NOMO-1 treated with dmso at 0.1 percent for 144 hours (cell line): ENCODE measurements around the gene MED13L.

Experiments used
- DNase-seq: peaks from one replicate; lab custom pipeline; 2025; ENCODE audit not compliant: unreplicated experiment; lab: John Stamatoyannopoulos, UW

Gene MED13L

DNA sequence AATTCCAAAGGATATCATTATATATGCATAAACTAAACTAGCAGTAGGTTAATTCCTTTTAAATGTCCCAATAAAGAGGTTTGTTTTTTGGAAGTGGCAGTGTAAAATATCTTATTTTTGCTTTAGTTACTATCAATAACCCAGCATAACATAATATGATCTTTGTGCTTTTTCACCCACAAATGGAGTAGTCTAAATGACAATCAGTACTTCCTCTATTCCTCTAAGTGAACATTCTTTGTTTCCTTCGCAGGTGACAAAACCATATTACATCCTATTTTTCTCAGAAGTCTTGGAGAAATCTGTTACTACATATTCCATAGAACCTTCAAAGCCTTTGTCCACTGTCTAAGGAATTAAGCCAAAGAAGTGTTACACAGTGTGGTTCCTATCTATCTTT is 62.5 kb downstream of the MED13L start:
- DNase-seq = no peak

DNA sequence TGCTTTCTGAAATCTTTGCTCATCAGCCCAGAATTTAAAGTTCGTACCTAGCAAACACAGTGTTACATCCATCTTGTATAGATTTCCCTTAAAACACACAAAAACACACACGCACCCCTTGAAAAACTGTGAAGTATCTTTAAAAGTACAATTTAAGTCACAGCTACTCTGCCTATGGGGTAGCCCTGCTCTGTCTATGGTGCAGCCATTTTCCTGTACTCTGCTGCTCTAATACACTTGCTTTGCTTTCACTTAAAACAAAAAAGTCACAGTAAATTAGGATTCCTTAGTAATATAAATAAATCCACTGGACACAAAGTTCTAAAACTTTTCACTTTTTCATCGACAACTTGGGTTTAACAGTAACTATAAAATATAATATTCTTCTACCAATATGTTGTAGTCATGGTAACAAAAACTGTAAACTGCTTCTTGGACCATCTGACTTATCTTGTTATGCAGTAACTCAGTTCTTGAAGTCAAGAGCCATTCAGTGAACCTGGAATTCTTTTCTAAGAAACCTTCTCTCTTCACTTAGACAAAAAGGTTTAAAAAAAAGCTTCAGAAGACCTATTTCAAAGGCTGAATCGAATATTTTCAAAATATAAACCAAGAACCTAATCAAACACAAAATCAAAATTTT is 63.5 kb downstream of the MED13L start:
- DNase-seq = no peak

DNA sequence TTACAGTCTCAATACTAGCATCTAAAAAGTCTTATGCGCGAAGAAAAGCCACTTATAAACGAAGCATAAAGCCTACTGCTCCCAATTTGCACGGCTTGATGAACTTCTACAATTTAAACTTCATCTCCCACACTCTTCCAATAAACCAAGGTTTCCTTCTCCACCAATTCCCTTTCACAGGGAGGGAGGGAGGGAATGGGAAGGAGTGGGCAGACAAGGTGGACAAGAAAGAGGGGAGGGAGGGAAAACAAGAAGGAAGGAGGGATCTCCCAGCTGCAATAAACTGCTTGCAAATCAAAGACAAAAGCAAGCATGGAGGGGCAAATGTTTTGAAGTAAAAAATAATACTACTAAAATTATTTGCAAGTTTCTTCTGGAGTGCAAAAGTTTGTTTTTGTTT is 64.5 kb downstream of the MED13L start:
- DNase-seq = no peak

DNA sequence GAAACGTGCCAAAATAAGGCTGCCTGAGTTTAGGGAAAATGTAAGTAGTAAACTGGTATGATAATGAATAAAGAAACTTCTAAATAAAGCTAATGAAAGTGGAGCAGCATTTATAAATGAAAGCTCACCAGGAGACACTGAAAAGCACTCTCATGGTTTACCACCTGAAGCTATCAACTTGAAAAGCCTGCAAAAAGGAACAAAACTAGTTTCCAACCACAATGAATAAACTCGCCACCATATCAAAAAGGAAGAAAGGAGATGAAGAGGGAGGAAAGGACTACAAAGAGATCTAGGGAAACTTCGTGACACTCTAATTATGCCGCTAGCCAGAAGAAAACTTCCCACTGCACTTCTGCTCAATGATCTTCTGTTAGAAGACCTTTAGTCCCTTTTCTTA is 66.7 kb downstream of the MED13L start:
- DNase-seq = no peak

DNA sequence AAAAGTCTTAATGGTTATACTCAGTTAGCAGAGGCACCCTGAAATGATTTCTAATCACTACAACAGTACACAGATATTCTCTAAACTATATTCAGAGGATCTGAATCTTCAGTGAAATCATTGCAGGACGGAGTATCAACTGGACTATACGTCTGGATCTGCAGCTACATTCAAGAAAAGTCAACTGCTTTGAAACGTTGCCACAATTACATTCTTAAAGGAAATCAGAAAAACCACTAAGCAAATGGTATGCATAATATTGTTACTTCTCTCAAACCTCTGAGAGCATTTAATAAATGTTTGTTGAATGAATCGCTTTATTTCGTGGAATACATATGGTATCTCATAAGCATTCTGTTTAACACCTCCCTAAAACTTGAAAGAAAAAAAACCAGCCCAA is 67.4 kb downstream of the MED13L start:
- no peak for DNase-seq

DNA sequence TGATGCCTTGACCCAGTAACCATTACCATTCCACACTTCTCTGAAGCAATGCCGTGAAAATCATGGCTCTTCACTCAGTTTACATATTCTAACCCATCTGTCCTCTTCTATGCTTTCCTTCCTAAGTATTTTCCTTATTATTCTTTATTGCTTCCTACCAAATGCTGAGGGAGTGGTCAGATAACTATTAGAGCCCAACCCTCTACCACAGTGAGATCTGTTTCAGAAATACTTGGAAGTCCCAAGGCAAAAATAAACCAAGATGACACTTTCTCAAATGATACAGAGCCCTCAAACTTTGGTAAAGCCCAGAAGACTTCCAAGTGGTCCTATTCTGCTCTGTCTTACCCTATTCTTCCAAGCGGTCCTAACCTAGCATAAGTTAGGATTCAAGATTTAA is 68.0 kb downstream of the MED13L start:
- DNase-seq = no peak

DNA sequence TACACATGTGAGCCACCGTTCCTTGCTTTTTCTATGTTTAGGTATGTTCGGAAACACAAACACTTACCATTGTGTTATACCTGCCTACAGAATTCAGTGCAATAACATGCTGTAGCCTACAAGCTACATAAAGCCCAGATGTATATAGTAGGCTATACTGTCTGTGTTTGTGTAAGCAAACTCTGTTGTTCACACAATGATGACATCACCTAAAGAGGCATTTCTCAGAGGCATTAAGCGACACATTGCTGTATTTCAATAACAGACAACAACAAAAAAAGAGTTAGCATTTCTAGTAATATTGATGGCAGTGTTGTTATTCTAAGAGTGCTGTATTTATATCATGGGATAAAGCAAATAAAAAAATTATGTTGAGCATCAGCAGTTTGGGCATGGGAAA is 70.2 kb downstream of the MED13L start:
- no peak for DNase-seq

DNA sequence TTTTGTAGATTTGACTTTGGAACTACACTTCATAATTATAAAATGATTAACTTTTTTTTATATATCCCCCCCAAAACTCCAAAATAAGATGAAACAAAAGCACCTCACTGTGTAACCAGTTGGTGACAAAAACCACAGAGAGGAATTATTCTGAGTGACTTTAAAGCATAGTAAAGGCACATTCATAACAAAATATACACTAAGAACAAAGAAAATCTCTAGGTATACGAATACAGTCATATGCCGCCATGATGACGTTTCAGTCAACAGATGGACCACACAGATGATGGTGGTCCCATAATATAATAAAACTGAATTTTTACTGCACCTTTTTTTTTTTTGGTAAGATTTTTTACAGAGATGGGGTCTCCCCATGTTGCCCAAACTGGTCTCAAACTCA is 70.7 kb downstream of the MED13L start:
- no peak for DNase-seq

DNA sequence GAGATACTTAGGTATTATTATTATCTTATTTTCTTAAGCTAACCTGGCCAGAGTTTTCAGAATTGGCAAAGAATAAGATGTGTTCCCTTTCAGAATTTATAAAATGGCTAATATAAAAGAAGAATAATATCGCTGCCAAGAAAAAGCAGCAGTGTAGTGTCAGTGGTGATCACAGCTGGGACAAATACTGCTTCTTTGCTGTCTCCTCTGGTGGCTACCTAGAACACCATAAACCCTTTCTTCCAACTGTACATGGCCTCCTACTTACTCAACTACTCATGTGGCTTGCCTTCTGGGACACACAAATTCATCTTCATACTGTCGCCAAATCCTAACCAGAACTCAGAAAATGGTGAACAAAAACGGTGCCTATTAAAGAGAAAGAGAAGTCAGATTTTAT is 72.7 kb downstream of the MED13L start:
- DNase-seq = no peak

DNA sequence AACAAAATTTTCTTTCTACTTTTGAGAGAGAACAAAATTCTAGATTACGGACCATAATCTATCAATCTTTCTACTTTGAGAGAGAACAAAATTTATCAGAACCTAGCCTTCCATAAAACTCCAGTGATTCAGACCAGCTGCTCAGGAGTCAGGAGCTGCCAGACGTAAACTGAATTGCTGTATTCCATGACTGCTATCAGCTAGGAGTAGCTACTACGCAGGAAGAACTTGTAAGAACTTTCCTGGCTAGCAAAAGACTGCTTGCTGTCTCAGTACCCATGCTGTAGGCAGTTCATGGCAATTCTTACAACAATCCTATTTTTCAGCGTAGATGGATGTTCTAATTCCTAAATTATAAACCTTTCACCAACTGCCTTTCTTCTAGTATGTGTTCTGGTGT is 73.3 kb downstream of the MED13L start:
- no peak for DNase-seq

DNA sequence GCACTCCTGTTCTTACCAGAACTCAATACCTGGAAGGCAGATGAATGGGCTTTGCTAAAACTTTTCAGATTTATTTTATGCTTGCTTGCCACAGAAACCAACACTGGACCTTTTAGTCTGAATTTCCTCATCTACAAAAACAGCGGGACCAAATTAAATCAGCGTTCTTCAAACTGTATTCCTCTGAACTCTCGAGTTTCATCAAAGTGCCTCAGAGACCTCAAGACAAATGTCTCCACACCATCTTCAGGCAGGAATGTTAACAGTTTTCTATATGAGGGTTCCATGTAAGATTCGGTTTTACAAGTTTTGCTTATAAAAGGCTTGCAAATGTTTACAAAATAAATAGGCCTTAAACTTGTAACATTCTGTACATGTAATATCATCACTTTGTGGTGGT is 74.6 kb downstream of the MED13L start:
- DNase-seq = no peak

DNA sequence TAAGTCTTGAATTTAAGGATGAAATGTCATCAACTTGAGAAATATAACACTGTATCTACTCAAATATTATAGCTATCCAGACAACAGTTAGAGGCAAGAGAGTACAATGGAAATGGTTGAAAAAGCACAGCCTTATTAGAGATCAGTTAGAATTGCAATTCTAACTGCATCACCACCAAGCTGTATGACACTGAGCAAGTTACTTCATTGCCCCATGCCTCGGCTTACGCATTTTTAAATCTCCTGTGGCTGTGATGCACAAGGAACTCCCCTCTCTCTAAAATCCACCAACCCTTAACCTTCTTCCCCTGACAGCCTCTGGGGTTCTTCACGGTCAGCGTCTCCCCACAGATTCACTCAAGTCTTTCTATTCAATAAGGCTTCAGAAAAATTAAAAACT is 75.1 kb downstream of the MED13L start:
- no peak for DNase-seq

DNA sequence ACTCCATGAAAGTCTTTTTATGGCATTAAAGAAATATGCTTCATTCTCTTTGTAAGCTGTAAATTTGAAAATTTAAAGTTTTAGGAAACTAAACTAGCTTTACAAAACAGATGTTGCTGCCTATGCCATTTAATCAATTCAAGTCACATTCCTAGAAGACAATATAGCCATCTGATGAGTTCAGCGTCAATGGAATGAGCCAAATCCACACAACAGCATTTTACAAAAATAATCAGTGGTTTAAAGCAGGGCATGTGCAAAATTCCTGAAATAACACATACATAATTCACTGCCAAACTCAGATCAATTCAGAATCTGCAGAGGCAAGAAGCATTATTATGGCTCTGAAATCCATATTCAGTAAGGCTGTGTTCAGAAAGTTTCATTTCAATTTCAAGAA is 75.6 kb downstream of the MED13L start:
- no peak for DNase-seq

DNA sequence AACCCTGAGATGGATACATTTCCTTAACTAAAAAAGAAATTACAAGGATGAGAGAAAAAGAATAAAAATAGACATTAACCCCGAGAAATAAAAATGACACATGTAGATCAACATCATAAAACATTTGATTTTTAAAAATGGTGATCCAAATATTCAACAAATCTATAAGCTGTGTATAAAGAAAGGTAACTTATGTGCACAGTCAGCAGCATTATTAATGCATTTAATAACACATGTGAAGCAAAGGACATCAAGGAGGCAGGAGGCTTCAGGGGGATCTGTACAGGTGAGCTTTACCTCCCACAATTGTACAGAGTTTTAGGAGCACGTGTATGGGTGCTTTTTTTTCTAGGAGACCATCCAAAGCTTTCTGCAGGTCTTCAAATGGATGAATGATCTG is 76.1 kb downstream of the MED13L start:
- DNase-seq = no peak

DNA sequence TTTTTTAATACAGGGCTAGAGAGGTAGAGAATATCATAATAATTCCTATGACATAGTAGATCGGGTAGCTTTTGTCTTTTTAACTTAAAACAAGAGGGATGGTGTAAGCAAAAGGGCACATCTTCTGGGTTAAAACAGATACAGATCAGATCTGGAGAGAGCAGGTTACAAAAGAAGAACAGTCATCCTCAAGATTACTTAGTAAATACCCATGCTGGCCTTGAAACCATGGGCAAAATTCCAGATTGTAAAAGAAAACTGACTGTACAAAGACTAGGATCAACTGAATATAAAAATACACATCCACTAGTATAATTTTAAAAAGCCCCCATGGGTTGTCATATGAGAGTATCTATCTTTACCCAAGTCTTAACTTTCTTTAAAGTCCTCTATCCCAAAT is 76.7 kb downstream of the MED13L start:
- DNase-seq = no peak

DNA sequence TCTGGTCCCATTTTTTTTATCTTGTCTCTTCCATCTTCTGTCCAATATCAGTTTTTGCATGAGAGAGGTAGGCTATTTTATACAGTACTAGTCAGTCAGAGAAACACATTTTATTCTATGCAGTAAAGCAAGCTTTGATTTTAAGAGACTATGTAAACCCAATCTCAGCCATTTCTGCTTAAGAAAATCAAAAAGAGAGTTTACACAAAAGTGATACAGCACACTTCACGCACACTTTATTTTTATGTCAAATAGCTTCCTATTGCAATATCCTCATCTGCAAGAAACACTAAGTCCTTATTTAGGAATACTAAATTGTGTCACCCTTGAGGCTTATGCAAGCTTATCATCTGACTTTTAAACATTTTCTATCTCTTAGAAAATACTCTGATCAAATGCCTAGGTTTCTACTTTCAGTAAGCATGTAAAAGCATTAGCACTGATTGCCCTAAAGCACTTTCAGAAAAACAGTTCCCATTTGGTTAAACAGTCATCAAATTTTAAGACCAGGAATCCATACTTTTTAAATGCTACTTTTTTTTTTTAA is 78.3 kb downstream of the MED13L start:
- no peak for DNase-seq

DNA sequence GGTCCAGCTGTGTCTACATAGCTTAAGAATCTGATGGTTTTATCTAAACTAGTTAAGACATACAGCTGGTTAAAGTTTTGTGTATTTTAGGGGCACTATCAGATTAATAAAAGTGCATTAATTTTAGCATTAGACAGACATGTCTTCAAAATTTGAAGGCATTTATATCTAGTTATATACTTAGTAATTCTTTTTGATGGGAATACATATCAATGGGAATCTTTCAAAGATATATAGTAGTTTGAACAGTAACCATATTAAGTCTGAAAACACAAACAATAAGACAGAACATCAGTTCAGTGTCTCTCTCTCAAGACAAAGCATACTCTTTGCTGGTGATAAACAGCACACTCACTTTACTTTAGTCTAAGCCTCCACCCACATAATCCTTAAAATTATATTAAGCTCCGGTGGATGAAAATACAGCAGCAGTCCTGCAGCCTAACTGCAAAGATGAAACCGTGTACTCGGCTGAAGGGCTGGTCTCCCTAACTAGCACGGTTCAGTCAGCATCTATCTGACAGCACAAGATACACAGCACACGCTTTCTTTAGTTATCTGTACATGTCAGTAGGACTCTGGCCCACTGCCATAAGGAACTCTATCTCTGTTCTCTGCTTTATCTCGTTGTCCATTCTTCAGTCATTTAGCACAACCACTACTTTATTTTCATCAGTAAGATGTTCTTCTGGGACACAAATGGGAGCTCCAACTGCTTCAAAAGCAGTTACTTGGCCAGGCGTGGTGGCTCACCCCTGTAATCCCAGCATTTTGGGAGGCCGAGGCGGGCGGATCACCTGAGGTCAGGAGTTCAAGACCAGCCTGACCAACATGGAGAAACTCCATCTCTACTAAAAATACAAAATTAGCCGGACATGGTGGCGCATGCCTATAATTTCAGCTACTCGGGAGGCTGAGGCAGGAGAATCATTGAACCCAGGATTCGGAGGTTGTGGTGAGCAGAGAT is 80.5 kb downstream of the MED13L start:
- DNase-seq = no peak

DNA sequence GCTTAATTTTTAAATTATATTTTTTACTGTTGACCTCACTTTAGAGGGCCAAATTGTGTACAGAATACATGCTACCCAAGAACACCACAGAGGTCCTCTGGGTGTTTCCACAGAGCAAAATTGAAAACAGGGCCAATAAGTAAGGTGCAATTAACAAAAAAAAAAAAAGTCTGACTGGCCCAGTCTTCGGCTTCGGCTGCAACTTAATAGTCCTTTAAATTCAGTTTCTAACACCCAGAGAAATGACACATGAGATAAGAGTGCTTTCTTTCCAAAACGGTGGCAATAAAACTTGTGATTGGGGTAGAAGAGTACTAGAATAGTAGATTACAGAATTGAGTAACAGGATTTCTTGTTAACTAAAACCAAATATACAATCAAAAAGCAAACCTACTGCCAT is 81.3 kb downstream of the MED13L start:
- DNase-seq = no peak

DNA sequence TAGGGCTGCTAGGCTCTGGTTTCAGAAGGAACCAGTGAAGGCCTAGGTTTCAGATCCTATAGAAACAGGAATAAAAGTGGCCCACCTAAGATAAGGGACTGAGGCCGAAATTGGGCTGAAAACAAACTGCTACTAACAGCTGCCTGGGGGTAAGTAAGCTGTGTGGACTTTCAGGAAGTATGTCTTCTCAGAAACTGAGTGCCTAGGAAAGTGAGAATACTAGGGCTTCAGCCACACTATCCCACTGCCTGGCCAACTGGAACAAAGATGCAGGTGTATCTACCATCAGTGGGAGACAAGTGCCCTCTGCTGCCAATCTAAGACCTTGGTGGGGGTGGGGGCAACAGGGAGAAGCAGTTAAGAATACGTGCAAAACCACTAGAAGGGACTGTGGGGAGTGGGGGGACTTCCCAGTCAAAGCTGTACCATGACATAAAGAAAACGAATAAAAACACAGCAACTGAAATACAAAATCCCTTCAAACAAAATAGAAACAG is 82.5 kb downstream of the MED13L start:
- no peak for DNase-seq

DNA sequence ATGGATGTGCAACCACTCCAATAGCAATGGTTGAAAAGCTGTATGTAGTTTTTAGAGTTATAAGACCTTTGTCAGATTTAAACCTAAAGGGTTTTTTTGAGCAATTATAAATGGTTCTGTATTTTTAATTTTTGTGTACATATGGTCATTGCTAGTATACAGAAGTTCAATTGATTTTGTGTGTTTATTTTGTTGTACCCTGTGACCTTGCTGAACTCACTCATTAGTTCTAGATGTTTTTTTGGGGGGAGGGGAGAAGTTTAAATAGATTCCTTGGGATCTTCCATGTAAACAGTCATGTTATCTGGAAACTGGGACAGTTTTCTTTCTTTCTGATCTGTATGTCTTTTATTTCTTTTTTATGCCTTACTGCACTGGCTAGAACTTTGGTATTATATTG is 87.8 kb downstream of the MED13L start:
- no peak for DNase-seq

DNA sequence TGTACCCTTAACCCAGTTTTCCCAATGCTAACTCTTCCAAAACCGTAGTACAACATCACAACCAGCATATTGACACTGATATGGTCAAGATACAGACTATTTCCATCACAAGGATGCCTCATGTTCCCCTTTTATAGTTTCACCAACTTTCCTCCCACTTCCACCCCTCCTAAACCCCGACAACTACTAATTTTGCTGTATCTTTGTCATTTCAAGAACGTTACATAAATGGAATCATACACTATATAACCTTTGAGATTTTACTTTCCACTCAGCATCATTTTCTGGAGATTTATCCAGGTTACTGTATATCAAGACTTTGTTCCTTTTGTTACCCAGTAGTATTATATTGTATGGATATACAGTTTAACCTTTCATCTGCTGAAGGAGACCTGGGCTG is 88.9 kb downstream of the MED13L start:
- no peak for DNase-seq

DNA sequence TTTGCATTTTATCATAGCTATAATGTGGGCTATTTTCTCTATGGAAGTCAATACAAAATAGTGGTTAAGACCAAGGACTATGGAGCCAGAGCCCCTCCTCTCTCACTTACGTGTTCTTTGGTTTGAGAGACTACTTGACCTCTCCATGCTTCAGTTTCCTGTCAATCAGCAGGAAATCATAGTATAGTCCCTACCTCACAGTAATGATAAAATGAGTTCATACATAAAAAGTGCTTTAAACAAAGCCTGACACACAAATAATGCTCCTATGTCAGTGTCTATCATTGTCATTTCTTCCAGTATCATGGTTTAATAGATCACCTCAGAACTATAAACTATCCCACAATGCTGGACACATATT is 90.4 kb downstream of the MED13L start:
- no peak for DNase-seq
